ENCODE data around the gene NFU1.

The NFU1 gene

GRCh38 chr2:69353360-69353759 lies 83.9 kb downstream of the NFU1 start:
- in situ Hi-C loops (cut with HindIII; ENCODE audit: low sequenced_read_pairs): no loop called here

- in situ Hi-C loops (cut with HindIII; ENCODE audit: low sequenced_read_pairs): no loop called here
These were observed 88.5 kb downstream of the NFU1 start for GRCh38 chr2:69348781-69349180.

Data from DLD1 (cell line).